Measurements from ENCODE around the gene ZDHHC14.

Gene ZDHHC14

DNA sequence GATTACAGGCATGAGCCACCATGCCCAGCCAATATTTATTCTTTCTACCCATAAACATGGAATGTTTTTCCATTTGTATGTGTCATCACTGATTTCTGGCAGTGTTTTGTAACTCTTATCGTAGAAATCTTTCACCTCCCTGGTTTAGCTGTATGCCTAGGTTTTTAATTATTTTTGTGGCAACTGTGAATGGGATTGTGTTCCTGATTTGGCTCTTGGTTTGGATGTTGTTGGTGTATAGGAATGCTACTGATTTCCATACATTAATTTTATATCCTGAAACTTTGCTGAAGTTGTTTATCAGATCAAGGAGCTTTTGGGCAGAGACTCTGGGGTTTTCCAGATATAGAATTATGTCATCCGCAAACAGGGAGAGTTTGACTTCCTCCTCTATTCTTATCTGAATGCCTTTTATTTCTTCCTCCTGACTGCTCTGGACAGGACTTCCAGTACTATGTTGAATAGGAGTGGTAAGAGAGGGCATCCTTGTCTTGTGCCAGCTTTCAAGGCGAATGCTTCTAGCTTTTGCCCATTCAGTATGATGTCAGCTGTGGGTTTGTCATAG, 198.6 kb downstream of the ZDHHC14 start:
- TF ChIP-seq GATA1 (IDR thresholded peaks at IDR 0.05; ENCODE audit: low read depth, low read length): no peak
- no peak for DNase-seq

DNA sequence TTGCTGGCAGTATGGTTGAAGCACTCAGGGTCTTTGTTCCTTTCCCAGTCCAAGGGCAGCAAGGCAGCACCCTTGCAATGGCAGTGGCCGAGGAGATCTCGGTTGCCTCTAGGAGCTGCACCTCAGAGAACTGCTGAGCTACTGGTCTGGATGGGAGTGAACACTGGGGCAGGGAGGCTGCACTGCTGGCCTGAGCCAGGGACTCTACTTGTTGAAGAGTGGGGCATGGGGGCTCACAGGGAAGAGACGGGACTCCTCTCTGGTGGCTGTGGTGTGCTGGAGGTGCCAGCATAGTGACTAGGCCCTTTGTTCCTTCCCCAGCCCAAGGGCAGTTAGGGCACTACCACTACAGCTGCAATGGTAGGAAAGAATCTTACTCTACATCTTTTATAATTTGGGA, 203.0 kb downstream of the ZDHHC14 start:
- no peak for TF ChIP-seq POLR2A (IDR thresholded peaks at IDR 0.05; ENCODE audit: low read length)
- TF ChIP-seq GATA1 (IDR thresholded peaks at IDR 0.05; ENCODE audit: low read depth, low read length): no peak
- no peak for DNase-seq

DNA sequence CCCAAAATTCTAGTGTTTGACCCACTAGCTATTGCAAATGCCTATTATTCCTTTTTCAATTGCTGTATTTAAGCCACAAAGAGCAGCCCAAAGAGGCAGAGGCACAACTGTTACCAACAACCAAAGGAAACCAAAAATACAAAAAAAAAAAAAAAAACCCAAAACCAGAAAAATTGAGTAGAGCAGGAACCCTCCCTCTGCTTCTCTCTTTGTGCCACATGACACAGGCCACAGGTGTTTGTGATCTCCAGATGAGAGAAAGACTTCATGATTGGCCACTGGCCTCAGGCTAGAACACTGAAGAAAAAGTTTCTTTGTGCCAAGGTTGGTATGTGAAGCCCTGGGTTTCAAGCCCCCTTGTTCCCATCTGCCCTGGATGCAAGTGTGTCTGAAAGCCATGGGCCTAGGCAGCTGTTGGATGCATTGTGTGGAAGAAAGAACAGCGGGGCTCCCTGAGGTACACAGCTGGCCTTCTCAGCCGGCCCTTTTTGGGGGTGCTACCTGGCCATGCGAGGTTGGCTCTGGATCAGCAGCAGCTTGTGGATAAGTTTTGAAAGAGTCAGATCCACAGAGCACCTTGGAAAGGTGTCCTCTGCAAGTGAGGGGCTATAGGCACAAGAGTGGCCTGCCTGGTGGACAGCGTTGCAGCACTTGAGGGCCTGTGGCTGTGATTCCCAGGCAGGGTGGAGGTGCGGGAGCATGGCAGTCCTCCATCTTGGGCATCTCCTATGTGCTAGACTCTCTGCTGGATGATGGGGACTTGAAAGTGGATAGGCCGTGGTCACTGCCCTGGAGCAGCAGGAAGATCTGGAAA, 204.5 kb downstream of the ZDHHC14 start:
- DNase-seq: no peak
- TF ChIP-seq POLR2A (IDR thresholded peaks at IDR 0.05; ENCODE audit: low read length): no peak
- TF ChIP-seq GATA1 (IDR thresholded peaks at IDR 0.05; ENCODE audit: low read depth, low read length): no peak

DNA sequence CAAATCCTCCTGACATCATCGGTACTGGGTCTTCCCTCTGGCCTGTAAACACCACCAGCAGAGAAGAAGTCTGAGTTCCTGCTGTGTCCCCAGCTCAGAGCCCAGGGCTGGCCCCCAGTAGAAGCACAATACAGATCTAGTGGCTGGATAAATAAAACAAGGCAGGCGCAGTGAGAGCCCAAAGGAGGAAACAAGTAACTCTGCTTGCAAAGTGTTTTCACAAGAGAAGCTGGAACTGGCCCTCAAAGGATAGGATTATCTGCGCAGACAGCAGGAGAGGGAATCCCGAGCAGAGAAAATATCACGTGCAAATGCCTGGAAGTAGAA, 205.1 kb downstream of the ZDHHC14 start:
- no peak for DNase-seq
- TF ChIP-seq POLR2A (IDR thresholded peaks at IDR 0.05; ENCODE audit: low read length): no peak
- TF ChIP-seq GATA1 (IDR thresholded peaks at IDR 0.05; ENCODE audit: low read depth, low read length): no peak

DNA sequence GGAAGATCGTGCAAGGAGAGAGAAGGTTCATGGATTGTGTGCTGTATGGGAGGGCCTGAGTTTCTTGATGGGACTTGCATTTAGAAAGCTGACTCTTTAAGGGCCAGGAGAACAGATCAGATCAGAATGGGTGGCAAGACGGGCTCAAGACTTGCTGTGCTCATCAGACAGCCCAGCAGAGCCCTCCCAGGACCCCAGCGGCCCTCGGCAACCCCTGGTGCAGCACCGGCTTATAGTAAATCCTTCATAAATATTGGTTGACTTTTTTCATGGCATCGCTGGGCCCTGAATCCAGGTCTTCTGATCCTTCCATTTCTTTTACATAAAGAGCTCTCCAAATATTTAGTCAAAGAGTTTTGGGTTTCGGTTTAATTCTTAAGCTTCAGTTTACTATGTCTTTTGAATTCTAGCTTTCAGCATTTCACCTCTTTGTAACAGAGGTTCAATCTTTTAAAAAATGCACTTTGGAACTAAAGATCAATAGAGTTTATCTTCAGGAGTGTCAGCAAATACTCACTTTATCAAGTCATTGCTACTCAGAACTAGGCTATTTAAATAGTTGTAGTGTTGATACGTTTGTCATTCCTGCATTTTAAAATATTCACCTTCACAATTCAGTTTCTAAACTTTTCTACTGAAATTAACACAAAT, 205.6 kb downstream of the ZDHHC14 start:
- TF ChIP-seq GATA1 (IDR thresholded peaks at IDR 0.05; ENCODE audit: low read depth, low read length) (no peak), POLR2A (IDR thresholded peaks at IDR 0.05; ENCODE audit: low read length) (no peak)
- no peak for DNase-seq

DNA sequence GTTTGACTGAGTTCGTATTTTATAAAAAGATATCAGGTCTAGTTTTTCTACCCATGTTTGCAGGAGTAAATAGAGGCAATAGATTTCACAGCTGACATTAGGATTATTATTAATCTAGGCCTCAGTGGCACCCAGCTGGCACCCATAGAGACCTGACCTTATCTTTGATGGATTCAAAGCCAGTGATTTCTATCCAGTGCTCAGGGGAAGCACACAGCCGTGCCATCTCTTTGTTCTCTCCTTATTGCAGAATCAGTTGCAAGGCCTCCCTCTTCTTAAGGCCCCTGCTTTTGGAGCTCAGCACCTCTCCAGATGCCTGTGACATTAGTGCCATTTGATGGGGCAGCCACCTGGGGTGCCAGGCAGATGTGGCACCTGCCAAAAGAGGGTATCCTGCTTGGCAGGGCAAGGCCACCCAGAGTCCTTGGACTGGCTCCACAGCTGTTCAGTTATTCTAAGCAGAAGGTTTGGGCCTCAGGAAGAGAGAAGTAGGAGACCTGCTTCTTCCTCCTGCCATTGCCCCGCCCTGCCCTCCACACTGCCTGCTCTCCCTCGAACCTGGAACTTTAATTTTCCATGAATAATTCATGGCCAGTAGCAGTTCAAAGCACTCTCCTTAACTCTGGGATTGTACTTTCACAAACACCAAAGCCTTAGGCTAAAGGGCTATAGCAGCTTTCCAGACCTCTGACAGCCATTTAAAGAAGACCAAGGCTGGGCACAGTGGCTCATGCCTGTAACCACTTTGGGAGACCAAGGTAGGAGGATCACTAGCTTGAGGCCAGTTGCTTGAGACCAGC, 206.3 kb downstream of the ZDHHC14 start:
- no peak for DNase-seq
- no peak for TF ChIP-seq GATA1 (IDR thresholded peaks at IDR 0.05; ENCODE audit: low read depth, low read length)
- TF ChIP-seq POLR2A (IDR thresholded peaks at IDR 0.05; ENCODE audit: low read length): no peak

DNA sequence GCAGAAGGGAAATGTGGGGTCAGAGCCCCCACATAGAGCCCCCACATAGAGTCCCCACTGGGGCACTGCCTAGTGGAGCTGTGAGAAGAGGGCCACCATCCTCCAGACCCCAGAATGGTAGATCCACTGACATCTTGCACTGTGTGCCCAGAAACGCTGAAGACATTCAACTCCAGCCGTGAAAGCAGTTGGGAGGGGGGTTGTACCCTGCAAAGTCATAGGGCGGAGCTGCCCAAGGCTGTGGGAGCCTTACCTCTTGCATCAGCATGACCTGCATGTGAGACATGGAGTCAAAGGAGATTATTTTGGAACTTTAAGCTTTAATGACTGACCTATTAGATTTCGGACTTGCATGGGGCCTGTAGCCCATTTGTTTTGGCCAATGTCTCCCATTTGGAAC, 209.7 kb downstream of the ZDHHC14 start:
- peak; percentile 17 to 47 for DNase-seq

DNA sequence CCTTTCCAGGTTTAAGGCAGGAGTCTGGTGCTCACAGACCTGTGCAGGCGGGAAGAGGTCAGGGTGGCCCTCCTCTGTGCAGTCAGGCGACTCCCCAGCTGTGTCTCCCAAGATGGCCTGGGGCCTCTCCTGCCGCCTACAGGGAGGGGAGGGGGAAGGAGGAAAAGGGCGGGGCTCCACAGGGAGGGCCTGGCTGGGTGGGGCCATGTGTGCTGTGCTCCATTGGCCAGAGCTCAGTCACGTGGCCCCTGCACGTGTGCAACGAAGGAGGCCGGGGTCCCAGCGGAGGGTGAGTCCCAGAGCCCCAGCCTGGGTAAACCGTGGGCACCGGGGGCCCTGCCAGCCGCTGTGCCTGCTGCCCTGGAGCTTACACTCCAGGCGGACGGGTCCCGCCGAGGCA, 211.6 kb downstream of the ZDHHC14 start:
- TF ChIP-seq GATA1 (IDR thresholded peaks at IDR 0.05; ENCODE audit: low read depth, low read length): no peak
- DNase-seq: peak; percentile 12 to 28

DNA sequence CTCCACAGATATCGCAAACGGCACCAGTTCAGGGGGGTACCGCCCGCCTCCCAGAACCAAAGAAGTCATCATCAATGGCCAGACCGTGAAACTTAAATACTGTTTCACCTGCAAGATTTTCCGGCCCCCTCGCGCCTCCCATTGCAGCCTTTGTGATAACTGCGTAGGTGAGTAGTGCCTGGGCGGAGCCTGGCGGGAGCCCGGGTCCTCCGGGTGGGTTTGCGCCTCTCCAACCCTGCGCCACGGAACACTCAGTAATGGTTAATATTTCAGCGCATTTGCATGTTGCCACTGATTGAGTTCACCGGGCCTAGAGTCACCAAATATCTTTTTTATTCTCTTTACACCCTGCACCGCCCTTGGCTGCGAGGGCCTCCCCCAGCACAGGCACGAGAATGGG, 212.0 kb downstream of the ZDHHC14 start:
- TF ChIP-seq POLR2A (IDR thresholded peaks at IDR 0.05; ENCODE audit: low read length) (no peak), GATA1 (IDR thresholded peaks at IDR 0.05; ENCODE audit: low read depth, low read length) (no peak)

DNA sequence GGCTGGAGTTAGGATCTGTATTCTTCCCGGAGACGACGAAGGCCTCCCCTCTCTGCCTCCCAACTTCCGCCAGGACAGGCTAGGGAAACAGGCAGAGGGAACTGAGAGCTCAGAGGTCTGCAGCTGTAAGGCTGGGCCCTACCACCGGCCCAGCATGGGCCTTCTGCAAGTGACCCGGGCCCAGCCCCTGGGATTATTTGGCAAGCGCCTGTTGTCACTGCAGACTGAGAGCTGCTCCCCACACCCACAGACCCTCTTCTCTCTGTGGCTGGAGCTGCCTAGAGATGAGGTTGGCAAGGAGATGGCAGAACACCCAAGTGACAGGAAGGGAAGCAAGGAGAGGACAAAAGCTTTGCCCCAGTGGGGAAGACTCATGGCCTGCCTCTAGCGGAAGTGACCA, 212.6 kb downstream of the ZDHHC14 start:
- TF ChIP-seq POLR2A (IDR thresholded peaks at IDR 0.05; ENCODE audit: low read length) (no peak), GATA1 (IDR thresholded peaks at IDR 0.05; ENCODE audit: low read depth, low read length) (no peak)
- no peak for DNase-seq

More for the DNA sequence above, 212.0 kb downstream of the ZDHHC14 start:
- DNase-seq: no peak

DNA sequence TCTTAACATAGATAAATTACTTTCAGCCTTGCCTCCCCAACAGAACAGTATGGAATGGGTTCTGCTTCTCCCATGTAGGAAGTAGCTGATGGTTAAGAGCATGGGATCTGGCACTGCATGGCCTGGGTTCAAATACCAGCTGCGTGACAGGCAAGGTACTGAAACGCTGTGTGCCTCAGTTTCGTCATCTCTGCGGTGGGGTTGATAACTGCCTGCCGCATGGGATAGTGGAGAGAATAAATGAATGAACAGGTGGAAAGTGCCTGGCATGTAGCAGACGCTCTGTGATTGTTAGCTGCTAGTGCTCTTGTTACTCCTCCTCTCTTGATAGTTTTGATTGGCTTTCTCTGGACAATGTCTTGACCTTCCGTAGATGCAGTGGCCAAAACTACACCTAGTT, 213.3 kb downstream of the ZDHHC14 start:
- TF ChIP-seq GATA1 (IDR thresholded peaks at IDR 0.05; ENCODE audit: low read depth, low read length) (no peak), POLR2A (IDR thresholded peaks at IDR 0.05; ENCODE audit: low read length) (no peak)
- no peak for DNase-seq

DNA sequence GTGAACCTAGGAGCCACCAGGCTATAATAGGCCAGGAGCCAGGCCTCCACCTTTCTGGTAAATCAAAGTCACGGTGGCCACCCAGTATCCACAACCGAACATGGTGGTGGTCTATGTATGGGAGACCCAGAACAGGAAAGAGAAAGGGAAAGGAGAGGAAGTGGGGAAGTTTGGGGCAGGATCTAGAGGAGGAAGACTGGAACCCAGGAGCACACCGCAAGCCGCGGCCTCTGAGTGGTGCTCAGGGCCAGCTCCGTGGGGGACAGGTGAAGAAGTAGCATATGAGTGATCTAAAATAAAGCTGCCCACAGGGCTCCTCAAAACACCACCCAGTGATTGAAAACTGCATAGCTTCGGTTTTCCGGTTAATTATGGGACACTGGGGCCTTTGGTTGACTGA, 214.8 kb downstream of the ZDHHC14 start:
- no peak for TF ChIP-seq POLR2A (IDR thresholded peaks at IDR 0.05; ENCODE audit: low read length)
- no peak for TF ChIP-seq GATA1 (IDR thresholded peaks at IDR 0.05; ENCODE audit: low read depth, low read length)
- DNase-seq: no peak

DNA sequence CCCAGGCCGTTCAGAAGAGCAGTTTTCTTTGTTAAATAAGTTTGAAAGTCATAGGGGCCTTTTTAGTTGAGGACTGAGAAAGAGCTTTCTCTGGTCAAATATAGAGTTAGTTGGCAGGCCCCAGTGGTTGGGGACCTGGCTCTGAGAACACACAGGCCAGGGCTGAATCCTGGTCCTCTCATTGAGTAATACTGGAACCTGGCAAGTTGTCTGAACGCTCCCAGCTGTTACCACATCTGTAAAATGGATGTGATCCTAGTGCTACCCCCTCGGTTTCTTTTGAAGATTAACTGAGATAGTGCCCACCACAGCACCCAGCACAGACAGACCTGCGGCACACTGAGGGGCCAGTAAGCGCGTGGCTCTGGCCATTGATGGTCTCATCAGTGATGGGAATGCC, 215.5 kb downstream of the ZDHHC14 start:
- TF ChIP-seq POLR2A (IDR thresholded peaks at IDR 0.05; ENCODE audit: low read length) (no peak), GATA1 (IDR thresholded peaks at IDR 0.05; ENCODE audit: low read depth, low read length) (no peak)
- DNase-seq: no peak

DNA sequence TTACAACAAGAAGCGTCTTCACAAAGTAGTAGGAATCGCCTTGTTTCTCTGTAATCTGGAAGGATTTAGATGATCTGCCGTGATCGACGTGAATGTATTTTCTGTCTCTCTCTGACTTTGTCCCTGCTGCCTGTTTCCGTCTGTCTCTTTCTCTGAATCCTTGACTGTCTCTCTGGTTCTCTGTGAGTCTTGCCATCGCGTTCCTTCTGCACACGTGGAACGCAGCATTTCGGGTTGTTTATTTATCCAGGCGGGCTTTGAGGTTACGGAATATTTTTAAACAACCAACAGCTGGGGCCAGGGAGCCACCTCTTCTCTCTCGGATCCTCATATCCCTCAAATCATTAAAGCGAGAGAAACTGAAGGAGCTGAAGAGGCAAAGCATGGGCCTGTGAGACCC, 215.9 kb downstream of the ZDHHC14 start:
- TF ChIP-seq POLR2A (IDR thresholded peaks at IDR 0.05; ENCODE audit: low read length) (no peak), GATA1 (IDR thresholded peaks at IDR 0.05; ENCODE audit: low read depth, low read length) (no peak)
- no peak for DNase-seq
